Cardiac fibroblast (primary cell): ENCODE measurements around the gene LCN15.
"Not testable (repeated sequence)": the region's sequence is repeated elsewhere in the genome, so short reads cannot be mapped to it uniquely, and the experiment has no call there.

Experiments used
- DNase-seq, 2 donors: peaks; one replicate each; pipeline versions ENCODE4 v3.0.0 to v3.0.0-alpha.2; 2010; ENCODE audit warnings: low read depth in 2 of 2
- H3K4me3 ChIP-seq, 2 donors: replicated peaks in 1 of 2; 1 replicate in 1 of 2; 2 replicates in 1 of 2; pipeline ENCODE4 v1.5.1; 2011; ENCODE audit warnings: low read depth in 2 of 2, low read length in 2 of 2, mild to moderate bottlenecking in 2 of 2, moderate library complexity in 1 of 2
- CTCF ChIP-seq: IDR thresholded peaks from one replicate; pipeline ENCODE4 v1.5.1; 2011; ENCODE audit warnings: low read depth, mild to moderate bottlenecking, low read length, inconsistent platforms

Gene LCN15

GRCh38 chr9:136787690-136788400, 23.5 kb upstream of the LCN15 start:
- DNase-seq, result peak; percentile 67 to 69
- peak; percentile 73 for TF ChIP-seq CTCF
- no peak overlapping the region for H3K4me3 ChIP-seq

- not testable (repeated sequence) for DNase-seq
Observed at GRCh38 chr9:136786983-136787382, 22.7 kb upstream of the LCN15 start.

GRCh38 chr9:136786451-136786850, 22.1 kb upstream of the LCN15 start:
- no peak overlapping the region for H3K4me3 ChIP-seq
- DNase-seq, result no peak
- no peak for TF ChIP-seq CTCF

More at GRCh38 chr9:136786983-136787382, 22.7 kb upstream of the LCN15 start:
- H3K4me3 ChIP-seq, result not testable (repeated sequence)

GRCh38 chr9:136785565-136786355, 21.4 kb upstream of the LCN15 start:
- H3K4me3 ChIP-seq, DNase-seq: not testable (repeated sequence)

- DNase-seq, result no peak
- H3K4me3 ChIP-seq, result no peak overlapping the region
- TF ChIP-seq CTCF, result no peak
Observed at GRCh38 chr9:136784997-136785361, 20.7 kb upstream of the LCN15 start.

GRCh38 chr9:136784249-136784996, 20.1 kb upstream of the LCN15 start:
- peak; percentile 43 to 48 for DNase-seq
- TF ChIP-seq CTCF, result peak; percentile 20
- H3K4me3 ChIP-seq, result no peak overlapping the region

- DNase-seq, result no peak
- no peak overlapping the region for H3K4me3 ChIP-seq
- TF ChIP-seq CTCF, result no peak
Observed at GRCh38 chr9:136782452-136782851, 18.1 kb upstream of the LCN15 start.
